Effector memory CD8-positive, alpha-beta T cell (primary cell): ENCODE measurements around the gene KIRREL3.
"Not testable (repeated sequence)": the region's sequence is repeated elsewhere in the genome, so short reads cannot be mapped to it uniquely, and the experiment has no call there.

ENCODE experiments used
- ATAC-seq: fragments of 150-1000 bp; cut with Tn5 transposase; replicated peaks from 2 replicates; pipeline ENCODE4 v1.10.0; 2021; ENCODE audit warnings: mild to moderate bottlenecking, moderate library complexity
- DNase-seq, 3 experiments: peaks; one replicate each; pipeline ENCODE4 v3.0.0; 2021
- H3K27ac Mint-ChIP-seq, 2 donors: one replicate each; pipeline ENCODE4 v1.8.0; 2022; ENCODE audit warnings: mild to moderate bottlenecking in 2 of 2, mixed read lengths in 2 of 2, moderate library complexity in 2 of 2
- H3K27me3 Mint-ChIP-seq, 2 donors: one replicate each; pipeline ENCODE4 v1.8.0; 2022; ENCODE audit warnings: mixed read lengths in 2 of 2
- H3K36me3 Mint-ChIP-seq: one replicate; pipeline ENCODE4 v1.8.0; 2022; ENCODE audit warnings: mild to moderate bottlenecking, moderate library complexity, mixed read lengths; ENCODE audit not compliant: insufficient read depth
- H3K4me1 Mint-ChIP-seq, 2 donors: one replicate each; pipeline ENCODE4 v1.8.0; 2022; ENCODE audit warnings: low read depth in 2 of 2, mixed read lengths in 2 of 2
- H3K4me3 Mint-ChIP-seq, 2 donors: one replicate each; pipeline ENCODE4 v1.8.0; 2022; ENCODE audit warnings: mild to moderate bottlenecking in 2 of 2, mixed read lengths in 2 of 2, moderate library complexity in 2 of 2
- H3K9me3 Mint-ChIP-seq, 2 donors: one replicate each; pipeline ENCODE4 v1.8.0; 2022; ENCODE audit warnings: mixed read lengths in 2 of 2

Gene KIRREL3

DNA sequence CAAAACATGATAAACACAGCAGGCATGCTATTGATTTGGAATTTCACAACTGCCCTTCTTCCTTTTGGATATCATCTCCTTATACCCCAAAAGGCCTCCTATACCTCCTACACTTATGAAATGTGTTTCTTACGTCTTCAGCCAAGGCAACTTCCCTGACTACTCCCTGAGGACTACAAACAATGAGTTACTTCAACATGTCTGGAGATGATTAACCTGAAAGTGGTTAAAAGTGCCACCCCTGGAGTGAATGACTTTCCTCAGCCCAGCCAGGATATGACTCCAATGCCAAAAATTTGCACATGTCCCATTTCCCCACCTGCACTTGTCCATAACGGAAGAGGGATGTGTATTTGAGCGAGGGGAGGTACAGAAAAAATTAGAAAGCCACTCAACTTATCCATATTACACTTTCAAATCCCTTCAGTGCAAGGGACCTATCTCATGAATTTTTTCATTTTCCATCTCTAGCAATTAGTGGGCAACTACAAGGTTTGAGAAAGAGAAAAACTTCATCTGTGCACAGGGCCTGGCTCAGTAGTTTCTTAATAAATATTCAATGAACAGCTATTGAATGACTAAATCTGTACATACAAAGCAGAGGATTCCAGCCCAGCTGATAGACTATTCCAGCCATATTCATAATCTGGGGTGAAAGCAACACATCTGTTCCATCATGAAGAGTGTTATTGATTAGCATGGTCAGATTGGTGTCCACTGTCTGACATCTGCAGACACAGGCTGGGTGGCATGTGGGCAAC, 36.8 kb downstream of the KIRREL3 start:
- DNase-seq: no peak
- Mint-ChIP-seq H3K36me3 (no peaks in the 10 kb centered on the region), H3K27ac (no peak overlapping the region), H3K4me3 (no peak overlapping the region), H3K4me1 (no peaks in the 10 kb centered on the region), H3K9me3 (peaks cover 0 to 6% of the 10 kb centered on the region in 2 donors), H3K27me3 (peaks cover 37 to 67% of the 10 kb centered on the region in 2 donors)
- no peak for ATAC-seq

DNA sequence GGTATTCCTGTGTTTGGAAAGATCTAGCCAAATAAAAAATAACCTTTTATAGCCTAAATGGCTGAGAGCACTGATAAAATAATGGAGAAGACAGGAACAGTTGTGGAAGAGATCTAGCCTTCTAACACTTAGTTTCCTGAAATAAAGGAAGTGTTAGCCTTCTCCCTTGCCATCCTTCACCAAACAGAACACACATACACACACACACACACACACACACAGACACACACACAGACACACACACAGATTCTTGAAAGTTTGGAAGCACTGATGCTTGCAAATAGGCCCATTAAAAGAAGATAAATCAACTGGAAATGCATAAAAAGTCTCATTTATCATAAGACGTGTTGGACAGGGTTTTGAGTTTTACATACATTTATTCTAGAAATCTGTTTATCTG, 37.5 kb downstream of the KIRREL3 start:
- H3K4me1 Mint-ChIP-seq: no peaks in the 10 kb centered on the region
- H3K36me3 Mint-ChIP-seq: no peaks in the 10 kb centered on the region
- DNase-seq (no peak), ATAC-seq (no peak)
- no peak overlapping the region for H3K4me3 Mint-ChIP-seq
- H3K27ac Mint-ChIP-seq: no peak overlapping the region
- peaks cover 0 to 6% of the 10 kb centered on the region in 2 donors for H3K9me3 Mint-ChIP-seq
- peaks cover 37 to 66% of the 10 kb centered on the region in 2 donors for H3K27me3 Mint-ChIP-seq

DNA sequence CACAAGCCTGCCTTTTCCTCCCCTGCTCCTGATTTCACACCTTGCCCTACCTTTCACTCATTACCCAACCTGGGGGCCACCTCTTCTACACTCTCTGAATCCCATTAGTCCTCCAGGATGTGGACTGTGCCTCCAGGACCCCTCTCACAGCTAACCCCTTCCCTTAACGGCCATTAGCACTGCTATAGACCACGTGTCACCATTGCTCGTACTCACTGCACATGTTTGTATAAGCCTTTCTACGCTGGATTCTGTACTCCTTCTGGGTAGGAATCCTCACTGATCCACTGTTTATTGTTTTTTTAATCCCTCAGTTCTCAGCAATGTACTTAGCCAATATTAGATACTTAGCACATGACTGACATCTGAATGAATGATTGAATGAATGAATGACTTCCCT, 40.9 kb downstream of the KIRREL3 start:
- DNase-seq (no peak), ATAC-seq (no peak)
- Mint-ChIP-seq H3K27me3 (peaks cover 32 to 56% of the 10 kb centered on the region in 2 donors), H3K9me3 (peaks cover 0 to 6% of the 10 kb centered on the region in 2 donors), H3K36me3 (no peaks in the 10 kb centered on the region), H3K27ac (no peak overlapping the region), H3K4me1 (no peaks in the 10 kb centered on the region), H3K4me3 (no peak overlapping the region)

DNA sequence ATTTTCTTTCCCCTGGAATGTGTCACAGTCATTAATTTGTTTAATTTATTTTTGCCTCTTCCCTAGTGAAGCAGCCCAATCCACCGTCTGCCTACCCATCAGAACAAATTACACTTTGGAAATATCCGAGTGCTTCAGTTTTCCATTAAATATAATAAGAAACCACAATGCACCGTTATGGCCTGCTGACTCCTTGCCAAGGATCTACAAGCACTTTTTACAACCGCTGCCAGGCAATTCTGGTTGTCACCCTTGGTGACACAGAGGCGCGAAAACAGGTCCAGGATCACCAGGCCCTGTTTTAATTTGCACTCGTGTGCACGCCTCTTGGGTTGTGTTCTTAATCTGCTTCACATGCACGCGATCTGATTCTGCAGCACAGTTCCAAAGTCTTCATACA, 43.9 kb downstream of the KIRREL3 start:
- ATAC-seq: no peak
- Mint-ChIP-seq H3K27ac (no peak overlapping the region), H3K9me3 (peaks cover 0 to 6% of the 10 kb centered on the region in 2 donors), H3K4me1 (no peaks in the 10 kb centered on the region), H3K4me3 (no peak overlapping the region), H3K36me3 (no peaks in the 10 kb centered on the region), H3K27me3 (peaks cover 19 to 32% of the 10 kb centered on the region in 2 donors)
- DNase-seq: no peak

DNA sequence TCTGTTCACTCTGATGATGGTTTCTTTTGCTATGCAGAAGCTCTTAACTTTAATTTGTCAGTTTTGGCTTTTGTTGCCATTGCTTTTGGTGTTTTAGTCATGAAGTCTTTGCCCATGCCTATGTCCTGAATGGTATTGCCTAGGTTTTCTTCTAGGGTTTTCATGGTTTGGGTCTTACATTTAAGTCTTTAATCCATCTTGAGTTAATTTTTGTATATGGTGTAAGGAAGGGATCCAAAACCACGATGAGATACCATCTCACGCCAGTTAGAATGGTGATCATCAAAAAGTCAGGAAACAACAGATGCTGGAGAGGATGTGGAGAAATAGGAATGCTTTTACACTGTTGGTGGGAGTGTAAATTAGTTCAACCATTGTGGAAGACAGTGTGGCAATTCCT, 48.0 kb downstream of the KIRREL3 start:
- H3K4me1 Mint-ChIP-seq, H3K36me3 Mint-ChIP-seq, H3K4me3 Mint-ChIP-seq, H3K27ac Mint-ChIP-seq, DNase-seq, ATAC-seq, H3K9me3 Mint-ChIP-seq: not testable (repeated sequence)
- H3K27me3 Mint-ChIP-seq: peaks cover 5 to 24% of the 10 kb centered on the region in 2 donors

DNA sequence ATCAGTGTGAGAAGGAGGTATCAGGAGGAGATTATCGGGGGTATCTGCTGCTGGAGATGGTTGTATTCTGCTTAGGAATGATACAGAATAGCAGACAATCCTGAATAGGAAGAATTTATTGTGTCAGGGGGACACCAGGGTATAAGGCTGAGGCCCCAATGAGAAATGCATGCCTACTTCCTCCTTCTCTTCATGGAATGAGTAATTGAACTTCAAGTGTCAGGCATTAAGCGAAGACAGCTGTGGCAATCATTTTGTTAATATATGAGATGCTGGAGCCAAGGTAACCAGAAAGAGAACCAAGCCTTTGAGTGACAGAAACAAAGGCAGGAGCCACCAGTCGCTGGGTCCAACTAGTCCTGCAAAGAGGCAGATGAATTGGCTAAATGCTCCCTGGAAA, 49.1 kb downstream of the KIRREL3 start:
- no peak overlapping the region for H3K27ac Mint-ChIP-seq
- H3K4me1 Mint-ChIP-seq: no peaks in the 10 kb centered on the region
- DNase-seq (no peak), ATAC-seq (no peak)
- no peaks in the 10 kb centered on the region for H3K9me3 Mint-ChIP-seq
- peaks cover 5 to 14% of the 10 kb centered on the region in 2 donors for H3K27me3 Mint-ChIP-seq
- H3K36me3 Mint-ChIP-seq: no peaks in the 10 kb centered on the region
- H3K4me3 Mint-ChIP-seq: no peak overlapping the region

DNA sequence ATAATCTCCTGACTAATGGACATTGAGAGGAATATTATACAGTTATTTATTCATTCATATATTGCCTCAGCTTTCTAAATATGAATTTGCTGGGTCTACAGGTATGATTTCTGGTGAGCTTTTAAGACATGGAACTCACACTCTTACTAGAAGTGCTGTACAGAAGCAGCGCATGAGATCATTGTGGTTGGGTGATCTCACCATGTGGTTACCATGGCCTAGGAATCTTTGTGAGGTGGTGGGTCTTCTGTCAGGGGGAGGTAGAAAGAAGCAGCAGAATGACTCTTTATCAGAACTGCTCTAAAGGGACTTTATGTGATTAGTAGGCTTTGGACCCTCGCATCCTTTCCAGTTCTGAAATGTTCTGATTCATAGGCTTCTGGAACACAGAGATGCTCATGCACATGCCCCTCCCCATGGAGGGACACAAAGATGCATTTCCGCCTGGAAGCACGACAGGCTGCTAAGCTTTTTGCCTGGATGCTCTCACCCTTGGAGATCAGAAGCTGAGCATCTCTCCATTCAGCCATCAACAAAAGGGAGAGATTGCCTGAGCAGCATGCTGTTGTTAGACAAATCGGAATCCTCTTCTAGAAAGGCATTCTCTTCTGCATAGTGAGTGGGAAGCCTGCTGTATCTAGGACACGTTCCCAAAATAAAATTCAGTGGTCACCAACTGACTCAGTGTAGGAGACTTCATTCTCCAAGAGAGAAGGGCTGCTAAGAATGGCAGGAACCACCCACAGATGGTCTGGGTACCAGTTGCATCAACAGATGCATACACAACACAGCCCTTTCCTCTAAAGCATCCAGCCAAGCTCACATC, 51.3 kb downstream of the KIRREL3 start:
- Mint-ChIP-seq H3K27me3 (peaks cover 0 to 9% of the 10 kb centered on the region in 2 donors), H3K9me3 (no peaks in the 10 kb centered on the region), H3K27ac (no peak overlapping the region), H3K4me1 (no peaks in the 10 kb centered on the region), H3K4me3 (no peak overlapping the region), H3K36me3 (no peaks in the 10 kb centered on the region)
- no peak for ATAC-seq
- no peak for DNase-seq

DNA sequence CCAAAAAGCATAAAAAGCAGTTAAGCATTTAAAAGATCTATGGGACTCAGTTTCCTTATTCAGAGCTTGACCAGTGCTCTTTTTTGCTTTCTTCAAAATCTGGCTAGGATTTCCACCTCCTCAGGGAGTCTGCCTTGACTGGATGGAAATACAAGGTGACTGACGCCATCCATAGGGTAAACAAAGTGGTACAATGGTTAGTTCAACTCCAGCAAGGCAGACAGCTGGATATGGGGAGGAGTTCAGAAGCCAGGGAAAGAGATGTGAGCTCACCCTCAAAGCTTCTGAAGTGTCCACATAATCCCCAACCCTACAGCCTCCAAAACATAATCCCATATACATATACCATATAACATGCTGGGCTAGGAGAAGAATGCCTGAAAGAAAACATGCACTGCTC, 52.0 kb downstream of the KIRREL3 start:
- Mint-ChIP-seq H3K4me1 (no peaks in the 10 kb centered on the region), H3K4me3 (no peak overlapping the region), H3K9me3 (no peaks in the 10 kb centered on the region), H3K27me3 (peaks cover 0 to 9% of the 10 kb centered on the region in 2 donors), H3K27ac (no peak overlapping the region), H3K36me3 (no peaks in the 10 kb centered on the region)
- DNase-seq (no peak), ATAC-seq (no peak)

DNA sequence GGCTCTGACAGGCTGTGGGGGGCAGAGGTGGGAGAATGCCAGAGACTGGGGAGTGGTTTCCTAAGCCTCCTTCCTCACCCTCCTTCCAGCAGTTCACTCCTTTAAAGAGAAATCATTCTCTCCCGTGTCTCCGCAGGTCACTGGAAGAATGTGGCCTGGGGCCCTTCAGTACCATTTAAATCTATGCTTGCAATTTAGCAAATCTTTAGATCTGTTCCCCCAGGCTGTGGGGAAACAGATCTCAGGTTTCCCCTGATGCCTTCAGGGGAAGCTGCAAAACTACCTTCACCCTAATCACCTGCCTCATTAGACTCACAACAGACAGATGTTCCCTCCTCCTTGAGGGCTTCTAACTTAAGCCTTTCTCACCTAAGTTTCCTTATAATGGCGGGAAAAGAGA, 55.3 kb downstream of the KIRREL3 start:
- peaks cover 0 to 9% of the 10 kb centered on the region in 2 donors for H3K27me3 Mint-ChIP-seq
- no peak for DNase-seq

DNA sequence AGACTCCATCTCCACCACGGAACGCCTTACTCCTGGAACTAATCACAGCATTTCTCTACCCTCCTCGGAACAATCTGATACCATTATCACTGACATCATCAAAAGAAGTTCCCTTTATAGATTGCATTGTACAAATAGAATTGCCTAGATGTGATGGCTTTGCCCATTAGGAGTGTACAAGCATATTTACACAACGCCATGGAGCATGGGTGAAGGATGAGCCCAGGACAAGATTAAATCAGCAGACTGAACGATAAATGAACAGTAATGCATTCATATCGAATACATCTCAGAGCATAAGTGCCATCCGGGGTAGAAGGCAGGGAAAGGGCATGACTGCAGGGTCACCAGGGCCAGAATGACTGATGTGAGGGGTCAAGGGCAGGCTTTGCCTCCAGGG, 57.3 kb downstream of the KIRREL3 start:
- Mint-ChIP-seq H3K9me3 (no peaks in the 10 kb centered on the region), H3K4me3 (no peak overlapping the region), H3K27ac (no peak overlapping the region), H3K4me1 (no peaks in the 10 kb centered on the region), H3K27me3 (no peaks in the 10 kb centered on the region), H3K36me3 (no peaks in the 10 kb centered on the region)
- DNase-seq (no peak), ATAC-seq (no peak)

More for the DNA sequence above, 55.3 kb downstream of the KIRREL3 start:
- Mint-ChIP-seq H3K36me3 (no peaks in the 10 kb centered on the region), H3K4me3 (no peak overlapping the region), H3K27ac (no peak overlapping the region), H3K9me3 (no peaks in the 10 kb centered on the region), H3K4me1 (no peaks in the 10 kb centered on the region)
- no peak for ATAC-seq

DNA sequence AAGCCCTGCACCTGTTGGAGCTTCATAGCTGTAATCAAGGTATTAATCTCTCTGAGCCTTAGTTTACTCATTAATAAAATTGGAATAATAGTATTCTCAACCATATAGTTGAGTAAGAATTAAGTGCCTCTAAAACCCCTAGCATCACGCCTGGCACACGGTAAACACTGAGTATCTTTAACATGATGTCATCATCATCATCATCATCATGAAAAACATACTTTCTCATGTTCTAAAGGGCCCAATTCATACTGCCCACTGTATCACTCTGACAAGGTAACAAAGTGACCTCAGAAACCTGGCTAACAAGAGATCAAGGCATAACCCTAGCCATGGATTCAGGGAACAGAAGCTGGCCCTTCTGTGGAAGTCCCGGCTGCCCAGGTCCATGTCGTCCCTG, 58.4 kb downstream of the KIRREL3 start:
- Mint-ChIP-seq H3K9me3 (no peaks in the 10 kb centered on the region), H3K4me3 (no peak overlapping the region), H3K36me3 (no peaks in the 10 kb centered on the region), H3K4me1 (no peaks in the 10 kb centered on the region), H3K27me3 (no peaks in the 10 kb centered on the region), H3K27ac (no peak overlapping the region)
- ATAC-seq: no peak
- no peak for DNase-seq

DNA sequence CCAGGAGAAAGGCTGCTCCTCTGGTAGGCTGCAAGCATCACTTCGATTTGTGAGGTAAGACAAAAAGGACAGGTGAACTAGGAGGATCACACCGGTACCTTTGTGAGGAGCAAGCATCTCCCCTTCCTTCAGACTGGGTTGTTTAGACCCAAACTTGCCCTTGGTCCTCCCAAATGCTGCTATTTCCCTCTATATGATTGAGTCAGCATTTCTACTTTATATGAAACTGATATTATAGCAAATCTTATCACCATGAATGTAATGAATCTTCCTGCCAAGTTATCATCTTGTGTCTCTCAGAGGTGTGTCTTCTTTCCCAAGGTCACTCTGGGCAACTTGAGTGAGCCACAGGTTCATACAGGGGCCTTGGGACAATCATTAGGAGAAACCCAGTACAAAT, 61.0 kb downstream of the KIRREL3 start:
- ATAC-seq: no peak
- H3K36me3 Mint-ChIP-seq: no peaks in the 10 kb centered on the region
- no peaks in the 10 kb centered on the region for H3K9me3 Mint-ChIP-seq
- H3K27me3 Mint-ChIP-seq: no peaks in the 10 kb centered on the region
- no peak for DNase-seq
- no peaks in the 10 kb centered on the region for H3K4me1 Mint-ChIP-seq
- no peak overlapping the region for H3K4me3 Mint-ChIP-seq
- no peak overlapping the region for H3K27ac Mint-ChIP-seq

DNA sequence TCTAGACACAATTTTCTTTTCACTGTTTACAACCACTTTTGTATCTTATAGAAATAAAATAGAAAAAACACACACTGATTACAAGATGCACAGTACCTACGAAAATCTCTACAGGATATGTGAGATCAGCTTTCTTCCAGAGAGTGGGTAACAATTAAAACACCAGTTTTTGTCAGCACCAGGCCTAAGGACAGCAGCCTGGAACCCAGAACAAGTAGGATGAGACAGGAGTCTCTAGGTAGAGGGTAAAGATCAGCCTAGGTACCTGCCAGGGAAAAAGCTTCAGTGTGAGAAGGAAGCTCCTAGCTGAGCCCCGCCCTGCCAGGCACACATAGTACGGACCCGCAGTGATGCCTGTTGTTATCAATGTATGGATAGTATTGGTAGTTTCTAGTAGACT, 61.9 kb downstream of the KIRREL3 start:
- no peaks in the 10 kb centered on the region for H3K4me1 Mint-ChIP-seq
- ATAC-seq: no peak
- no peak overlapping the region for H3K27ac Mint-ChIP-seq
- H3K36me3 Mint-ChIP-seq: no peaks in the 10 kb centered on the region
- H3K4me3 Mint-ChIP-seq: no peak overlapping the region
- no peaks in the 10 kb centered on the region for H3K9me3 Mint-ChIP-seq
- no peaks in the 10 kb centered on the region for H3K27me3 Mint-ChIP-seq
- no peak for DNase-seq
